DMS53 treated with DMSO at 0.1 percent for 48 hours (cell line): ENCODE results near the gene LRRC8A.
"Not testable (repeated sequence)": the region's sequence is repeated elsewhere in the genome, so short reads cannot be mapped to it uniquely, and the experiment has no call there.

ENCODE experiments used
- DNase-seq: peaks from one replicate; lab custom pipeline; 2025; ENCODE audit not compliant: unreplicated experiment; lab: John Stamatoyannopoulos, UW

Gene LRRC8A

DNA sequence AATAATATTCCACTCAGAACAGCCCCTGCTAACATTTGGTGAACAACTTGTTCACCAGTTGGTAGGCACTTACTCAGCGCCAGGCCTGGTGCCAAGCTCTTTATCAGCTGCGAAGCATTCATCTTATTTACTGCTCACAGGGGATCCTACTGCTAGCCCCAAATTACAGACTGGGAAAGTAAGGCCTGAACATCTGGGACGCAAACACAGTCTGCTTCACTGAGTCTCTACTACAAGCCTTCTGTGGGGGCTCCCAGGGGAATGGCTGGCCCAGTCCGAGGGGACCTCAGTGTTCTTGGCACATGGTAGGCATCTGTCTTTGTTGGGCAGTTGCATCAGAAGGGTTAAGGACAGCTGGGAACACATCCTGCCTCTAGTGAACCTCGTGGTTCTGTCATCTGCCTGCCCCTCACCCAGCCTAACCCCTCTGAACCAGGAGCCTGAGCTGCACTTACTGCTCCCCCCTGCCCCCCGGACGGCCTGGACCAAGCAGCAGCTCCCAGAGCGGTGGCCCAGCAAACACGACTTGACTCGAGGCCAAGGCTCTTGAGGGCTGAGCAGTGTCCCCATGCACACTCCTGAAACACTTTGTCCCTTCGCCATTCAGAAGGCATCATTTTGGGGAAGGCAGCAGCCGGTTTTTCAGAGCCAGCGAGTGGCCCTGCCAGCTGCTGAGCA, 38.6 kb downstream of the LRRC8A start, which contains the start of gene PHYHD1:
PHYHD1 (plus strand) TSS at position 602 of the 678 bp plus-strand sequence. CDS start 1,342 bp downstream, outside the sequence.
- no peak for DNase-seq

DNA sequence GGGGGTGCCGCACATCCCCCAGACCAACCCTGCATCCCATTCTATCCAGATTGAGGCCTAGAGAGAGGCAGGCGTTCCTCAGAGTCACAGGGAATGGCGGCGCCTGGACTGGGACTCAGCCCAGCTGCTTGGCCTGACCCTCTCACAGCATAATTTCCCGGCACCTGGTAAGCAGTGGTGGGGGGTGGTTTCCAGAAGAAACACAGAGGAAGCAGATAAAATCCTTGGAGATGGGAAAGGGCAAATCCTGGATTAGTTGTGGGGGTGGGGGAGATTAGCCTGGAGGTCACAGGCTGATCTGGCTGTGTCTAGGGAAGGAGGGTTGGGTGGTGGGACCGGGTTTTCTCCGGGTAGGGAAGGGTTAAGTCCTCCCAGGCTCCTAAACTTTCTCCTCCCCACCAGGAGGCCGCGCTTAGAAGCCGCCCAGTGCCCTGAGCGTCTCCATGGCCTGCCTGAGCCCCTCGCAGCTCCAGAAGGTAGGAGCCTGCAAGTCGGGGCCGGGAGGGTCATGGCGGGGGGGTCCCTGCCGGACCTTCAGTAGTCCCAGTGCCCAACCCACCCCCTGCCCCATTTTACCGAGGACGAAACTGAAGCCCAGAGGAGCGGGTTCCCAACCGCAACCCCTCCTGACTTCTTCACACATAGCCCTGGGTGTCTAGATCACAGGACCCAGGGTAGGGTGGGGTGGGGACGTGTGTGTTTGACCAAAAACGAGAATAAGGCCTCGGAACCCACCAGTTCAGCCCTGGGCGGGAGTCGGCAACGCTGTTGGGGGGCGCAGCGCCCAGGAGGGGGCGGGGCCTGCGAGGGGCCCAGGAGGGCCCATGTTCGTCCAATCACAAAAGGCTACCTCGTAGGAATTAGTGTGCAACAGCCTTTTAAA, 40.2 kb downstream of the LRRC8A start:
- DNase-seq, result no peak

DNA sequence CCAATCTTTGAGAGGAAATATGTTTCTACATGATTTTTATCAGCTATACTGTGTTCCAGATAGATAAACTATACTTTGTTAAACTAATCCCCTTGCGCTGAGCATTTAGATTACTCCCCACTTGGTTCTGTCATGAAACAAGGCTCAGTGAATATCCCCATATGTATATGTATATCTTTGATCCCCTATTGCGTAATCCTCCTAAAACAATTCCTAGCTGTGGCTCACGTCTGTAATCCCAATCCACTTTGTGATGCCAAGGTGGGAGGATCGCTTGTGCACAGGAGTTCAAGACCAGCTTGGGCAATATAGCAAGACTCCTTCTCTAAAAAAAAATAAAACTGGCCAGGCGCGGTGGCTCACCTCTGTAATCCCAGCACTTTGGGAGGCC, 41.6 kb downstream of the LRRC8A start:
- DNase-seq, result no peak

DNA sequence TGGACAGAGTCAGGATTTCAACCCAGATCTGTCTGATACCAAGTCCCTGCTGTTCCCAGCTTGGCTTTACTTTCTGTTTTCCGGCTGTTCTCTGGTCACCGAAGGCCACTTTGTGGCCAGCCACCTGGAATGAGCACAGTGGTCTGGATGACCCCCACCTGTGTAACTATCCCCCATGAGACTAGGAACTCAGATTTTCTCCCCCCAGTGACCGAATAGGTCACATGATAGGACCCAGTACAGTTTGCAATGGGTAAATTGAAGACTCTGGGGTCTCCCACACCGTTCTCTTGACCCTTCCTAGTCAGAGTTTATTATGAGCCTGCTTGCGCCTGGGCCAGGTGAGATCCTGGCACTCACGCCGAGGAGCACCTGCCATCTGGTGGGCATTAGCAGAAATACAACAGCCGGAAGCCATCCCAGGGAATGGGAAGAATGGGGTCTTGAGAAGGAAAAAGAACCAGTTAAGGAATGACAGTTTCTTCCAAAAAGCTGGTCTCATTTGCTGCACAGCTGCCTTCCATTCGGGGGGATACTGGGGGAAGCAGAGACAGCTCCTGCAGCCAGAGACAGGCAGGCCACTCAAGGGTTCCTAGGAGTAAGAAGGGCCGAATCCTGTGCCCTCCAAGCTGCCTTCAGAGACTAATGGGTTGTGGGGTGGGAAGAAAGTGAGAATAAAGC, 45.9 kb downstream of the LRRC8A start:
- DNase-seq, result peak; percentile 51

DNA sequence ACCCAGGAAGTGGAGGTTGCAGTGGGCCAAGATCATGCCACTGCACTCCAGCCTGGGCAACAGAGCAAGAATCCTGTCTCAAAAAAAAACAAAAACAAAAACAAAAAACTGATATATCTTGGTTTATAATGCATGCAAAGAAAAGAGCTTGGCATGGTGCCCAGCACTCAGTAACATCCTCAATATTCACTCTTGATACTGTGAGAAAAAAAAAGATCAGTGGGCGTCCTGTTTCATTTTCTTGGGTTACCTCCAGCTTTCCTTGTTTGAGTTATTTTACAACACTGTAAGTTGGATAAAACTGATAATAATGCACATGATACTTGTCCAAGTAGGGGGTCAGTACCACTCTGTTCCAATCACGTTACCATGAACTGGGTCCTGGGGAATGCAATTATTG, 46.7 kb downstream of the LRRC8A start:
- no peak for DNase-seq

DNA sequence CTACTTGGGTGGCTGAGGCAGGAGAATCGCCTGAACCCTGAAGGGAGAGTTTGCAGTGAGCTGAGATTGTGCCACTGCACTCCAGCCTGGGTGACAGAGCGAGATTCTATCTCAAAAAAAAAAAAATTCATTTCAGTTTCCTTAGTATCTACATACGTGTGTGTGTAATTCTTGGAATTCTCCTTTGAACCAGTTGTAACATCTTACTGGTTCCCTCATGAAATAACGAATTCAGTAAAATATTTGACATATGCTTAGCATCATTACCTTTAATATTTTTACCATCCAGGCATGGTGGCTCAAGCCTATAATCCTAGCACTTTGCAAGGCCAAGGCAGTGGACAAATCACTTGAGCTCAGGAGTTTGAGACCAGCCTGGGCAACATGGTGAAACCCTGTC, 47.6 kb downstream of the LRRC8A start:
- DNase-seq, result no peak

DNA sequence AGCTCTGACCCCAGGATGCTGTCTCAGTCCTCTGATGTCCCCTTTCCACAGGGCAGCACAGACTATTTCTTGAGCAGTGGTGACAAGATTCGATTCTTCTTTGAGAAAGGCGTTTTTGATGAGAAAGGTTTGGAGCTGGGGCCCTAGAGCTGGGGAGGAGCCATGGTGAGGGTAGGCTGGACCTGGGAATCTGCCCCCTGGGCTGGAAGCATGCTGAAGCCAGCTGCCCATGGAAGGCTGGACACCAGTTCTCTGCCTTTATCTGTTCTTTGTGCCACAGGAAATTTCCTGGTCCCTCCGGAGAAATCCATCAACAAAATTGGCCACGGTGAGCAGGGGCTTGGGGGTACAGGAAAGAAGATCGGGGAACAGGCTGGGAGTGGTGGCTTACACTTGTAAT, 51.8 kb downstream of the LRRC8A start:
- DNase-seq, result no peak

DNA sequence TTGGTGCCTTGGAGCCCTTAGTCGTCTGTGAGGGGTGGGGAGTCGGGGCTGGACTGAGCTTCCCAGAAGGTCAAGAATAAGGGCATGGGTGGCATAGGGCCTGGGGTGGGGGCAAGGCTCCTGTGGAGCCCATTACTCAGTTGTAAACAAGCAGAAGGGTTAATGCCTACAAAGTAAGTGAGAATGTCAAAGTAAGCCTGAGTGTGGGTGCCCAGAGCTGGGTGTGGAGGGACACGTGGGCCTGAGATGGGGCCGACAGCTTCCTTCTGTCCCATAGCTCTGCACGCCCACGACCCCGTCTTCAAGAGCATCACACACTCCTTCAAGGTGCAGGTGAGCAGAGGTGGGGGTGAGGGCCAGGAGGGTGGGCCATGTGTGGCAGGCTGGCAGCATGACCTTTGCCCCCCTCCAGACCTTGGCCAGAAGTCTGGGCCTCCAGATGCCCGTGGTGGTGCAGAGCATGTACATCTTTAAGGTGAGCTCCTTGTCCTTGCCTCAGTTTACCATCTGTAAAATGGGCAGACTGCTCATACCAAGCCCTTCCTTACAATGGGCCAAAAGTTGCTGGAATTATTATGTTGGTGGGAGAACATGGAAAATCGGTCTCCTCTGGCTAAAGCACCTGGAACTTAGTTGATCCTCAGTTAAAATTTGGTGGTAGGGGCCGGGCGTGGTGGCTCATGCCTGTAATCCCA, 54.4 kb downstream of the LRRC8A start:
- no peak for DNase-seq

DNA sequence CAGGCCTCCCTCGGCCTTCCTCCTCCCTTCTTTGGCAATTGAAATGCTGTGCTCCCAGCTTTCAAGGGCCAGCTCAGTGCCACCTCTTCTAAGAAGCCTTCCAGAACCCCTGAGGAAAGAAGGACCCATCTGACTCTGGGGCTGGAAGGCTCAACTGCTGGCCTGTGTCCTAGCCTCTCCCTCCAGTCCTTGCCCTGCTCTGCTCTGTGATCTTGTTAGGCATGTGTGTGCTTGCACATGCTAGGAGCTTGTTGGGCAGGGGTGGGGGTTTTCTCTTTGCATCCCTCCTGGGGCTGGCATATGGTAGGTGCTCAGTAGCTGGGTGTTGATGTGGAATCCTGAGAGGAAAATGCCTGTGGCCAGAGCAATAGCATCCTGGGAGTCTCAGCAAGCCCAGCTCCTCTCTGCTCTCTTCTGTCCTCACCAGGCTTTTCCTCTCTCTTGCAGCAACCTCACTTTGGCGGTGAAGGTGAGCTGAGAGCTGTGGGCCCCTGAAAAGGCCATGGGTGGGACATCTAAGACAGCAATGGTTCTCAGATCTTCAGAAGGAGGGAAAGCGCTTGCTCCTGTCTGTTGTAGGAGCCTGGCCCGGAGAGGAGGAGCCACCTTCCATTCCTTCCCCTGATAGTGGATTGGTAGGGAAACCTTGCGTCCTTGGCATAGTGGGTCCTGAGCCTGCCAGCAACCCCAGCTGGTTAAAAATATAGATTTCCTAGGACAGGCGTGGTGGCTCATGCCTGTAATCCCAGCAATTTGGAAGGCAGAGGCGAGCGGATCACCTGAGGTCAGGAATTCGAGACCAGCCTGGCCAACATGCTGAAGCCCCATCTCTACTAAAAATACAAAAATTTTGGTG, 55.6 kb downstream of the LRRC8A start:
- DNase-seq, result no peak

DNA sequence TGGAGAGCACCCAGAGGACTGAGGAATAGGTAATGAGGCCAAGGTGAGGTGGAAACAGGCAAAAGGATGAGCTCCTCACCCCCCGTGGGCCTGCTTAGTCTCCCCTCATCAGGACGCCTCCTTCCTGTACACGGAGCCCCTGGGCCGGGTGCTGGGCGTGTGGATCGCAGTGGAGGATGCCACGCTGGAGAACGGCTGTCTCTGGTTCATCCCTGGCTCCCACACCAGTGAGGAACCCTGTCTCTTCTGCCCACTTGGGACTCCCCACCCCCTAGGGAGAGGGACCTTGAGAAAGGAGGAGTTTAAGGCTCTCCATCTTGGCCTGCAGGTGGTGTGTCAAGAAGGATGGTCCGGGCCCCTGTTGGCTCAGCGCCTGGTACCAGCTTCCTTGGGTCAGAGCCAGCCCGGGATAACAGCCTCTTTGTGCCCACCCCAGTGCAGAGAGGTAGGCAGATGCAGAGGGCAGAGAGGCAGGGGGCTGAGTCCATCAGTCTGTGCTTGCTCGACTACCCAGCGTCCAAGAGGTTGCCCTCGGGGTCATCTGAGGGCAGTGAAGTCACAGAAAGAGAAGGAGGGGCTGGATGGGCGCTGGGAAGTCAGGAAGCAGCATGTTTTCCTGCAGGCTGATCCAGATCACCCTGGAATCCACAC, 58.5 kb downstream of the LRRC8A start:
- DNase-seq, result no peak

DNA sequence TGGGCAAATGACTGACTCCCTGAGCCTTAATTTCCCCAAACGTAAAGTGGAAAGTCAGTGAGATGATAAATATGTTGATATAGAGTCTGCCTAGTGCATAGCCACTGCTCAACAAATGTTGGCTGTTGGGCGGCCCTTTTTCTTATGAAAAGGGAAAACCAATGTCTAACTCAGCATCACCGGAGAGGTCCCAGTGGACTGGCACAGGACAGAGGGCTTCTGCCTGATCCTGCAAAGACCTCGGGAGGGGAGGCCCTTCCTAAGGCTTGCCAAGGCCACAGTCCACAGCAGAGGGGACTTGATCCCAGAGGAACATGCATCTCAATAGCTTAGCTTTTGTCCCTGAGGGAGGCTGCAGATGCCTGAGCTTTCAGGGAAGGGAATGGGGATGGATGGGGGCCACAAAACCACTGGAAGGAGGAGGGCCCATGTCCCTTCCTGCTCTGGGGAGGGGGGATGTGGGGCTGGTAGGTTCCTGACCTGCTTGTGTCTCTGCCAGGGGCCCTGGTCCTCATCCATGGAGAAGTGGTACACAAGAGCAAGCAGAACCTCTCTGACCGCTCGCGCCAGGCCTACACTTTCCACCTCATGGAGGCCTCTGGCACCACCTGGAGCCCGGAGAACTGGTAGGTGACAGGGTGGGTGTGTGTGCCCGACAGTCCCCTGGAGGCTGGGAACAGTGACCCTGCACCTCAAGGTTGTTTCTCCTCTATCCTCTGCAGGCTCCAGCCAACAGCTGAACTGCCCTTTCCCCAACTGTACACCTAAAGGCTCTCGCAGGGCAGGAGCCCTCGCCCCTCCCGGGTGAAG, 59.2 kb downstream of the LRRC8A start:
- DNase-seq, result no peak

DNA sequence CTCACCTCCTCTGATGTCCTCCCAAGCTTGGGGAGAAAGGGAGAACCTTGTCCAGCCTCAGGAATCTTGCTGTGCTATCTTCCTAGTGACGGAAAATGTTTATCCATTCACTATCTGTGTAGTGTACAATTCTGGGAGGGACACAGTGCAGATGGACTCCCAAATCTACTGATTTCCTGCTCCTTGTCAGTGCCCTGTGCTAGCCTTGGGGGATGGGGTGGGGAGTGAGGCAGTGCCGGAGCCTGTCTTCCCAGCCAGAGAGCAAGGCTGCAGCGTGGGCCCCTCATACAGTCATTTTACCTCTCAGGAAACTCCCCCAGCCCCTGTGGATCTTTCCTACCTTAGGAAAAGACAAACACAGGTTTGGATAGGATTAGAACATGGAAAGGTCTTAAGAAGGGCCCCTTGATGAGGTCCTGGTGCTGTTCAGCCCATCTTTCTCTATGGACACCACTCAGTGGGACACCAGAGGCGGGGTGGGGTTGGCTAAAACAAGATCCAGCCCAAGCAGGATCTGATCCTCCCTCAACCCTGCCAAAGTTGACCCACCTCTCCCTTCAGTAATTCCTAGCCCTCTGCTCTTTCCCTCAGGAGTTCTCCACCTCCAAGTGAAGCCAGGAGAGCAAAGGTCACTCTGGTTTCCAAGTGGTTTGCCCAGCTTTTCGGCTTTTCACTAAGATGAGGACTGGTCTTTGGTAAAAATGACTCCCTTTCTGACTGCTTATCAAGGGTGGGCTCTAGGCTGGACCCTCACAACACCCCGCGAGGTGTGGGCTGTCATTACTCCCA, 62.1 kb downstream of the LRRC8A start:
- DNase-seq, result no peak

DNA sequence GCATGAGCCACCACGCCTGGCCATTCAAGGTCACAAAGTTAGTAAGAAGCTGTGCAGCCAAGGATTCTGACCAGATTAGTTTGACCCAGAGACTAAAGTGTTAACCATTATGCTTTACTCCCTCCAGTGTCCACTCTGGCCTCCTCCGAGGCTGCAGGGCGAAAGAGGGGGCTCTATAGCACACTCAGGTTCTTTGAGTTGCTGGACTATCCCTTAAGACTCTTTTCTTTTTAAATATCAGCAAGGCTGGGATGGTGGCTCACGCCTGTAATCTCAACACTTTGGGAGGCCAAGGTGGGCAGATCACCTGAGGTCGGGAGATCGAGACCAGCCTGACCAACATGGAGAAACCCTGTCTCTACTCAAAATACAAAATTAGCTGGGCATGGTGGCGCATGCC, 63.0 kb downstream of the LRRC8A start:
- DNase-seq, result not testable (repeated sequence)

DNA sequence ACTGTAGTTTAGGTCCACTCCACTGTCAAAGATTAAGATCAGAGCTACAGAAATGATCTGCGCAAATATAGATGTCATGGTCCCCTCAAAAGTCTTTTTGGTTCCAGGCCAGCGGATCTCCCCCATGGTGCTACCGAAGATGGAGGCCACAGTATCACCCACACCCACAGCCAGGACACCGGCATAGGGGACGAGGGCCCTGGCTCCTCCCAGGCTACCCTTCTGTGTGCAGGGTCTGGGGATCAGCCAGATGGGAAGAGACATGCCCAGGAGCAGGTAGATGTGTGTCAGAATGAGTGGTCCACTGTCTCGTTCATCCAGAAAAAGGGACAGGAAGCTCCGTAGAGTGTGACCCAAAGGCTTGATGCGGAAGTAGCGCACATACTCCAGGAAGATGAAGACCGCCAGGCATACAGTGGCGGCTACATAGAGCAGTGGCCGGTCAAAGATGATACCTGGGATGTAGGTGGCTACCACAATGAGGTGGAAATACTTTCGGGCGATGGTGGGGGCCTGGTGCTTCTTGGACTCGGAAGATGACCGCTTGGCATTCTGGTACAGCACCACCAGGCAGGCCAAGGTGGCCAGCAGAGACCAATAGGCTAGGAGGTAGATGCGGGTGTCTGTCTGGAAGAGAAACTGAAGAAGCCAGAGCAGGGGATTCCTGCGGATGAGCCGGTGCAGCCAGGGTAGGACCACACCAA, 64.0 kb downstream of the LRRC8A start:
- no peak for DNase-seq

DNA sequence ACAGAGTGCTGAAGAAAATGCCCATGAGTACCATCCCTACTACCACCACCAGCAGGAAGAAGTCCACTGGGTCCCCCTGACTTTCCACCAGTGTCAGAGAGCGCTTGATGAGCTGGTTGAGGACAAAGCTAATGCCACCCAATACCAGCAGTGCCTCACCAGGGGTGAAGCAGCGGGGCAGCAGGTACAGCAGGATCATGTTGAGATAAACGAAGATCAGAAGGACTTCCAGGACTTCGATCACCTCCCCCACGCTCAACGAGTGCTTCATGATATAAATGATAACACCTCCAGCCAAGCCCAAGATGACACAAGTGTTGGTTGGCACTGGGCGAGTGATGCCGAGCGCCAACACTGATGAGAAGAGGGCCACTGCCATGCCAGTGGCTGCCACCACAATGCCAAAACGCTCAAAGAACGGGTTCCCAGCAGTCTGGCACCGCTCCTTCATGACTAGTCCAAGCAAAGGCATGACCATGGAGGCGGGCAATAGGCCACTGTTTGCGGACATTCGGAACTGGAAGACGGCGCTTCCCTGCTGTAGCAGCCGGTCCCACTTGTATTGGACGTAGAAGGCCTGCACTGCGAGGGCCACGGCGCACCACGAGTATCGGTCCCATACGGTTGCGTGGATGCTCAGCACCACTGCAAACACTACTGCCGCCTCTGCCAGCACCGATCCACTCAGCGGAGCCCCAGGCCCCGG, 64.8 kb downstream of the LRRC8A start:
- peak; percentile 26 for DNase-seq

DNA sequence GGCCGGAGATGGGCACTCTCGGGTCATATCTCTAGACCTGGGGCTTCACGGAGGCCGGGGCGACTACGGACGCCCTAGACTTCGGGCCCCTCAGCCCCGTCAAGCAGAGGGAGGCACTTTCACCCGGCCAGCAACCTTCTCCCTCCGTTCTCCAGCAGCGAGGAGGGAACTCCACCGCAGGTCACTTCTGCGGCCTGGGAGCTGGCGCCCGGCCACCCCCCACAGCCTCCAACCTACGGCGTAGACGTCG, 65.3 kb downstream of the LRRC8A start:
- no peak for DNase-seq
